Thyroid gland (tissue), 4 donors: ENCODE measurements around the gene OGFOD3.
"Not testable (repeated sequence)": the region's sequence is repeated elsewhere in the genome, so short reads cannot be mapped to it uniquely, and the experiment has no call there.

ENCODE experiments used
- CTCF ChIP-seq, 6 experiments: fragments of 200-600 bp in 3 of 6; fragments of 450-650 bp in 3 of 6; sonication (generic) in 3 of 6; IDR thresholded peaks; one replicate each; pipeline ENCODE4 v1.5.1; 2016 to 2019; ENCODE audit warnings: antibody characterized with exemption in 6 of 6, mild to moderate bottlenecking in 2 of 6, inconsistent platforms in 1 of 6, moderate library complexity in 1 of 6
- POLR2A ChIP-seq, 2 donors: fragments of 450-650 bp; IDR thresholded peaks; one replicate each; pipeline ENCODE4 v1.6.1; 2017; ENCODE audit warnings: antibody characterized with exemption in 2 of 2, mild to moderate bottlenecking in 2 of 2, moderate library complexity in 1 of 2

- not testable (repeated sequence) for TF ChIP-seq CTCF, POLR2A (IDR thresholded peaks at IDR 0.05)
These were observed 70.4 kb downstream of the OGFOD3 start for GRCh38 chr17:82347994-82348393.
